ENCODE results near the gene NELFCD. TPM values are rescaled to one million over a fixed set of nuclear protein-coding genes. Genes with fewer than 3 reads are reported as not detected.

Gene NELFCD
- total RNA-seq, 1 donor from 2014 or later, result 85.7 TPM

DNA sequence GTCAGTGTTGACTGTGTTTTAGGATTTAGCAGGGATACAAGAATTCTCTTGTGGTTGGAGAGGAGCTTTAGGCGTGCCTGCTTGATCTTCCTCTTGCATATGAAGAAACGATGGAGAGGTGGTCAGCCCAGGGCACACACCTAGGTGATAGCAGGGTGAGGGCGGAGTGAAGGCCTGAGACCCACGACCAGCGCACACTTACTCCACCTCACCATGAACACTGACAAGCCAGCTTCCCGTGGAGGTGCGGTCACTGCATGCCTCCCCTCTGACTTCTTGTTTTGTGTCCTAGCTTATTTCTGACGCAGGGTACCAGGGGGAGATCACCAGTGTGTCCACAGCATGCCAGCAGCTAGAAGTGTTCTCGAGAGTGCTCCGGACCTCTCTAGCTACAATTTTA lies 8.1 kb downstream of the NELFCD start:
- H3K4me3 ChIP-seq, result no peak overlapping the region
- no peak for DNase-seq (ENCODE audit: extremely low spot score in 2 of 2)
- intact Hi-C loops (cut with DNase I), result no loop called here
- no peaks in the 10 kb centered on the region for H3K27me3 ChIP-seq
- no peak for TF ChIP-seq POLR2A (IDR thresholded peaks at IDR 0.05)
- no peak for TF ChIP-seq POLR2AphosphoS5 (IDR thresholded peaks at IDR 0.05; ENCODE audit: insufficient read depth in 1 of 2, low read depth in 1 of 2)
- TF ChIP-seq, protein P1, sequence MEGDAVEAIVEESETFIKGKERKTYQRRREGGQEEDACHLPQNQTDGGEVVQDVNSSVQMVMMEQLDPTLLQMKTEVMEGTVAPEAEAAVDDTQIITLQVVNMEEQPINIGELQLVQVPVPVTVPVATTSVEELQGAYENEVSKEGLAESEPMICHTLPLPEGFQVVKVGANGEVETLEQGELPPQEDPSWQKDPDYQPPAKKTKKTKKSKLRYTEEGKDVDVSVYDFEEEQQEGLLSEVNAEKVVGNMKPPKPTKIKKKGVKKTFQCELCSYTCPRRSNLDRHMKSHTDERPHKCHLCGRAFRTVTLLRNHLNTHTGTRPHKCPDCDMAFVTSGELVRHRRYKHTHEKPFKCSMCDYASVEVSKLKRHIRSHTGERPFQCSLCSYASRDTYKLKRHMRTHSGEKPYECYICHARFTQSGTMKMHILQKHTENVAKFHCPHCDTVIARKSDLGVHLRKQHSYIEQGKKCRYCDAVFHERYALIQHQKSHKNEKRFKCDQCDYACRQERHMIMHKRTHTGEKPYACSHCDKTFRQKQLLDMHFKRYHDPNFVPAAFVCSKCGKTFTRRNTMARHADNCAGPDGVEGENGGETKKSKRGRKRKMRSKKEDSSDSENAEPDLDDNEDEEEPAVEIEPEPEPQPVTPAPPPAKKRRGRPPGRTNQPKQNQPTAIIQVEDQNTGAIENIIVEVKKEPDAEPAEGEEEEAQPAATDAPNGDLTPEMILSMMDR (IDR thresholded peaks at IDR 0.05), result no peak
- peaks cover 8 to 77% of the 10 kb centered on the region in 2 donors for H3K36me3 ChIP-seq
- no peak overlapping the region for H3K27ac ChIP-seq
- peaks cover 13% of the 10 kb centered on the region for H3K4me1 ChIP-seq
- no peaks in the 10 kb centered on the region for H3K9me3 ChIP-seq

DNA sequence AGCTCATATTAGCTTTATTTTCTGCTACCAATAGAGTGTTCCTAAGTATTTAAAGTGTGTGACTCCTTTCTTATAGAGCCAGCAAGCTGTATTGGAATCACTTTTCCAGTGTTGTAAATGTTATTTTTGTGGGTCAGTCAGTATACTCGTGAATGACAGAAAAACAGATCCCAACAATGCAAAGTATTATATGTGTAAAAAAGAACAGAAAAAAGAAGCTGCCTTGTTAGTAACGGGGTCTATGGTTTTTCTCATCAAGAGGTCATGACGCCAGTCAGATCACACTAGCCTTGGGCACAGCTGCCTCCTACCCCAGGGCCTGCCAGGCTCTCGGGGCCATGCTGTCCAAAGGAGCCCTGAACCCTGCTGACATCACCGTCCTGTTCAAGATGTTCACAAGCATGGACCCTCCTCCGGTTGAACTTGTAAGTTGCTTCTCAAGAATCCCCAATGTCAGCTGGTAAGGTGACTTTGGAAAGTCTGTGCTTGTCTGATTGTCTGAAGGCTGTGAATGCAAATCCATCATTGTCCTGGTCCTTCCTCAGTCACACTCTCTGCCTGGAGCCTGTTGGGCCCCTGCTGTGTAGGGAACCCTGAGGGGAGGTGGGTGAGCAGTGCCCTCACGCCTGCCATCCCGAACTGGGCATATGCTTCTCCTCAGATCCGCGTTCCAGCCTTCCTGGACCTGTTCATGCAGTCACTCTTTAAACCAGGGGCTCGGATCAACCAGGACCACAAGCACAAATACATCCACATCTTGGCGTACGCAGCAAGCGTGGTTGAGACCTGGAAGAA lies 9.8 kb downstream of the NELFCD start:
- Histone ChIP-seq H3K27me3 (no peaks in the 10 kb centered on the region), H3K4me1 (no peaks in the 10 kb centered on the region), H3K4me3 (no peak overlapping the region), H3K9me3 (no peaks in the 10 kb centered on the region), H3K36me3 (peaks cover 8 to 92% of the 10 kb centered on the region in 2 donors), H3K27ac (no peak overlapping the region)
- TF ChIP-seq, protein P1 (IDR thresholded peaks at IDR 0.05), result no peak
- TF ChIP-seq POLR2AphosphoS5 (IDR thresholded peaks at IDR 0.05; ENCODE audit: insufficient read depth in 1 of 2, low read depth in 1 of 2) (no peak), POLR2A (IDR thresholded peaks at IDR 0.05) (no peak)
- intact Hi-C loops (cut with DNase I), result no loop called here
- no peak for DNase-seq (ENCODE audit: extremely low spot score in 2 of 2)

DNA sequence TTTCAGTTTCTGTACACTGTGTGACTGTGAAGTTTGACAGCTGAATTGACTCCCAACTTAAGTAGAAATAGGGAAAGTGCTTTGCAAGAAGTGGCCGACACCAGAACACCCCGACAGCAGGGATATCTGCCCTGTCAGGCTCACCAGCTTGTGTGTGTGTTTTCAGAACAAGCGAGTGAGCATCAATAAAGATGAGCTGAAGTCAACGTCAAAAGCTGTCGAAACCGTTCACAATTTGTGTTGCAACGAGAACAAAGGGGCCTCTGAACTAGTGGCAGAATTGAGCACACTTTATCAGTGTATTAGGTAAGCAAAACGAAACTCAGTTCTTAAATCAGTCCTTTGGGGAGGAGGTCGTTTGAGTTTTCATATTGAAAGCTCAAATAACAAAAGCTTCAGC lies 10.7 kb downstream of the NELFCD start:
- Histone ChIP-seq H3K36me3 (peaks cover 6 to 95% of the 10 kb centered on the region in 2 donors), H3K27ac (no peak overlapping the region), H3K9me3 (no peaks in the 10 kb centered on the region), H3K4me1 (no peaks in the 10 kb centered on the region), H3K27me3 (no peaks in the 10 kb centered on the region), H3K4me3 (no peak overlapping the region)
- intact Hi-C loops (cut with DNase I), result no loop called here
- TF ChIP-seq, protein P1 (IDR thresholded peaks at IDR 0.05), result no peak
- TF ChIP-seq POLR2A (IDR thresholded peaks at IDR 0.05), result no peak
- TF ChIP-seq POLR2AphosphoS5 (IDR thresholded peaks at IDR 0.05; ENCODE audit: insufficient read depth in 1 of 2, low read depth in 1 of 2), result no peak
- no peak for DNase-seq (ENCODE audit: extremely low spot score in 2 of 2)

DNA sequence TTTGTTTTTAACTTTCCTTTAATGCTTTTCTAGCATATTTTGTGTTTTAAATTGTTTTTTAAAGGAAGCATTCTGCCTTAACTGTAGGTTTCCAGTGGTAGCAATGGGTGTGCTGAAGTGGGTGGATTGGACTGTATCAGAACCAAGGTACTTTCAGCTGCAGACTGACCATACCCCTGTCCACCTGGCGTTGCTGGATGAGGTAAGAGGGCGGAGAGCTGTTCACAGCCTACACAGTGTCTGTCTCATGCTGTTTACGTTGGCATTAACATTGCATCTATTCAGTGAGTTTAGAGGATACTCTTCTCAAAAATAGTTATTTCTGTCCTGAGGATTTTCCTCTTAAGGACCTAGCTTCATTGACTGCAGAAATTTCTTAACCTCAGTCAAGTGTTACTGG lies 11.9 kb downstream of the NELFCD start:
- Histone ChIP-seq H3K9me3 (no peaks in the 10 kb centered on the region), H3K27me3 (no peaks in the 10 kb centered on the region), H3K4me1 (no peaks in the 10 kb centered on the region), H3K27ac (no peak overlapping the region), H3K4me3 (no peak overlapping the region), H3K36me3 (peaks cover 3 to 94% of the 10 kb centered on the region in 2 donors)
- DNase-seq (ENCODE audit: extremely low spot score in 2 of 2), result no peak
- intact Hi-C loops (cut with DNase I), result no loop called here
- no peak for TF ChIP-seq POLR2AphosphoS5 (IDR thresholded peaks at IDR 0.05; ENCODE audit: insufficient read depth in 1 of 2, low read depth in 1 of 2)
- TF ChIP-seq, protein P1 (IDR thresholded peaks at IDR 0.05), result no peak
- no peak for TF ChIP-seq POLR2A (IDR thresholded peaks at IDR 0.05)
